Epidermal melanocyte (primary cell): ENCODE results near the gene MAGT1.
"Not testable (repeated sequence)": the region's sequence is repeated elsewhere in the genome, so short reads cannot be mapped to it uniquely, and the experiment has no call there.

ENCODE experiments used
- DNase-seq: peaks from one replicate; pipeline ENCODE4 v3.0.0; 2011; ENCODE audit warnings: low spot score; ENCODE audit not compliant: insufficient read length

The MAGT1 gene

DNA sequence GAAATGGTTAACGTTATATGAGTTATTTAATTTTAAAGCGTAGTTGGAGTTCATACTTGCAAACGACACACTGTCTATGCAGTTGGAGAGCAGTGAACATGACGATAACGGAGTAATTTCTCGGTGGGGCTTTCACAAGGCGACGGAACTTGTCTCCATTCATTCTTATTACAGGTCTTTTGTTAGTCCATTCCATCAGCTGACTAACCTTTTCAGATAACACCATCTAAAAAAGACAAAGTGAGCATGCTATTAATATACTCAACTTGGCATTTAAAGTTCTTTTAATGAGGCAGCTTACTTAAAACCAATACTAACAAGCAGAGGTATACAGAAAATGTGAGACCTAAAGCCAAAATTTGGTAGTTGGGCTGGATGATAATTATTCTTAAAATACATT lies 19.9 kb downstream of the MAGT1 start:
- no peak for DNase-seq

DNA sequence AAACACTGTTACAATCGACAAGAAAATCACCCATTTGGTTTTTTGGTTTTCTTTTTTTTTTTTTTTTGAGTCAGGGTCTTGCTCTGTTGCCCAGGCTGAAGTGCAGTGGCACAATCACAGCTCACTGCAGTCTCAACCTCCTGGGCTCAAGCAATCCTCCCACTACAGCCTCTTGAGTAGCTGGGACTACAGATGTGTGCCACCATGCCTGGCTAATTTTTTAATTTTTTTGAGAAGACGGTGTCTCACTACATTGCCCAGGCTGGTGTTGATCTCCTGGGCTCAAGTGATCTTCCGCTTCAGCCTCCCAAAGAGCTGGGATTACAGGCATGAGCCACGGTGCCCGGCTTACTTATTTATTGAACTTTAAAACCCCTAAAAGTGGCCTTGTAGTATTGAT lies 63.7 kb downstream of the MAGT1 start:
- not testable (repeated sequence) for DNase-seq

DNA sequence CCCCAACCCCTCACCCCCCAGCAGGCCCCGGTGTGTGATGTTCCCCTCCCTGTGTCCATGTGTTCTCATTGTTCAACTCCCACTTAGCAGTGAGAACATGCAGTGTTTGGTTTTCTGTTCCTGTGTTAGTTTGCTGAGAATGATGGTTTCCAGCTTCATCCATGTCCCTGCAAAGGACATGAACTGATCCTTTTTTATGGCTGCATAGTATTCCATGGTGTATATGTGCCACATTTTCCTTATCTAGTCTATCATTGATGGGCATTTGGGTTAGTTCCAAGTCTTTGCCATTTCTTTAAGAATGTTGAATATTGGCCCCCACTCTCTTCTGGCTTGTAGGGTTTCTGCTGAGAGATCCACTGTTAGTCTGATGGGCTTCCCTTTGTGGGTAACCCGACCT lies 73.2 kb downstream of the MAGT1 start:
- DNase-seq: not testable (repeated sequence)

DNA sequence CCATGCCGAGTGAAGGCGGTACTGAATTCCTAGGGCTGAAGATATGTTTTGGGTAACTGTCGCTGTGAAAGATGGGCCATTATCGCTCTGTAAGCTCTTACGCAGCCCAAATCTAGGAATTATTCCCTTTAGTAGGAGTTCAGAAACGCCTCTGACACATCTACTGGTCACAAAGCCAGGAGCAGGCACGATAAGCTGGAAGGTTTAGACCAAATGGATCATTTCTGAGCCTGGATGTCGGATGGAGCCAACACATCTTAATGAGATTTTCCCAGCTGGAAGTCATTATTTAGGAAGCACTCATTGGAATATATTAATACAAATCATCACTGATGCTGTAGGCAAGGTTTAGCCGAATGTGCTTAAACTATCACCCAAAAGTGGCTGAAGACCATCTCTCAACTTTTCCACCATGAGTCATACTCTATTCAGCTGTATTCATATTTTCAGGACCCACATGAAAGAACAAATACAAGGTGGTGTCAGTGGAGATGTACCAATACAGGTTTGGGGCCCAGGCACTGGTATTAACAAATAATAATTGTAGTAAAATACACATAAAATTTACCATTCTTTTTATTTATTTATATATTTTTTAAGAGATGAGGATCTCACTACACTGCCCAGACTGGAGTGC lies 75.0 kb downstream of the MAGT1 start:
- no peak for DNase-seq

DNA sequence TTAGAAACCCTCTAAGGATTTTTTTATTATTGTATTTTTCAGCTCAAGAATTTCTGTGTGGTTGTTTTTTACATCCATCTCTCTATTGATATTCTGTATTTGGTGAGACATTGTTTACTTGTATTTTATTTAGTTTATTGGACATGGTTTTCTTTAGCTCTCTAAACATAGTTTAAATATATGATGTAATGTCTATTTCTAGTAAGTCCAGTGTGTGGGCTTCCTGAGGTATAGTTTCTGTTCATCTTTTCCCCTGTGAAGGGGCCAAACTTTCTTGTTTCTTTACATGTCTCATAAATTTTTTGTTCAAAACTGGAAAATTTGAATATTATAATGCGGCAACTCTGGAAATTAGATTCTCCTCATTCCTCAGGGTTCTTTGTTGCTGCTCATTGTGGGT lies 81.0 kb downstream of the MAGT1 start:
- no peak for DNase-seq

DNA sequence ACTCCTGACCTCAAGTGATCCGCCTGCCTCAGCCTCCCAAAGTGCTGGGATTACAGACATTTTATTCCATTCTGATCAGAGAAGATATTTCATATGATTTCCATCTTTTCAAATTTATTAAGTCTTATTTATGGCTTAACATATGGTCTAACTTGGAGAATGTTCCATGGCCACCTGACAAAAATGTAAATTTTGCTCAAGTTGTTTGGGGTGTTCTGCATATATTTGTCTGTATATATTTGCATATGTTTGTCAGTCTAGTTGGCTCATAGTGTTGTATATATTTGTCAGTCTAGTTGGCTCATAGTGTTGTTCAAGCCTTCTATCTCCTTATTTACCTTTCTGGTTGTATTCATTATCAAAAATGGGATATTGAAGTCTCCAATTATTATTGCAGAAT lies 93.0 kb downstream of the MAGT1 start:
- DNase-seq: no peak

DNA sequence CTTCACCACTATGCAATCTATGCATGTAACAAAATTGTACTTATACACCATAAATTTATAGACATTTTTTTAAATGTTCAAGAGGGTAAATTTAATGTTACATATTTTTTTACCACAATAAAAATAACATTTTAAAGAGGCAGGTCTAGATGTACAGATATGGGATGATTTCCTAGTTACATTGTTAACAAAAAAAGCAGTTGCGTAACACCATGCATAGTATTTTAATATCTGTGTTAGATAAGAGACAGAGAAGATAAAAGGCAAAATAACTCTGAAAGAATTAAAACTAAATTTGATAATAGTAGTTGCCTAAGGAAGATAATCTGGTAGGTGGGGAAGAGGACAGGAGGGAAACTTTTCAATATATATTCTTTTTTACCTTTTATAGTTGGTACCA lies 100.1 kb downstream of the MAGT1 start:
- DNase-seq: no peak

DNA sequence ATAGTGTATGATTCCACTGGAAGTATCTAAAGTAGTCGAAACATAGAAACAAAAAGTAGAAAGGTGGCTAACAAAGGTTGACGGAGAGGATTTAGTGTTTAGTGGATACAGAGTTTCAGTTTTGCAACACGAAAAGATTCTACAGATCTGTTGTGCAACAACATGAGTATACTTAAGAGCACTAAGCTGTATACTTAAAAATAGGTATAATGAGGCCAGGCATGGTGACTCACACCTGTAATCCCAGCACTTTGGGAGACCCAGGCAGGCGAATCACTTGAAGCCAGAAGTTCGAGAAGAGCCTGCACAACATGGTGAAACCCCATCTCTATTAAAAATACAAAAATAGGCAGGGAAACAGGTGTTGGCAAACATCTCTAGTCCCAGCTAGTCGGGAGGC lies 101.3 kb downstream of the MAGT1 start:
- DNase-seq: no peak

DNA sequence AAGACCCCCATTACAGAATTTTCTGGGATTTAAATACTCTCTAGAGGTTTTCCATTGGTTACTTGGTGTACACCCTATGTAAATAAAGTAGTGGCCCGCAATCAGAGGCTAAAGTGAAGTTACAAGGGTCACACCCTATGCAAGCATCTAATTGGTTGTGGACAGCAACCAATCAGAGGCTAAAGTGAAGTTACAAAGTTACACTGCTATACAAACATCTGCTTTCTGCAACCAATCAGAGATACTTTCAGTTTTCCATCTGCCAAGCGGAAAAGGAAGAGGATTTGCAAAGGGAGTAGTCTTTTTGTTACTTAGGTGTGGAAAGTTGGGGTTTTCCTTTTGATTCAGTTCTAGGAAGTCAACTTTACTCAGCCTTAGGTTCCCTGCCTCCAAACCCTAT lies 107.2 kb downstream of the MAGT1 start:
- DNase-seq: no peak

DNA sequence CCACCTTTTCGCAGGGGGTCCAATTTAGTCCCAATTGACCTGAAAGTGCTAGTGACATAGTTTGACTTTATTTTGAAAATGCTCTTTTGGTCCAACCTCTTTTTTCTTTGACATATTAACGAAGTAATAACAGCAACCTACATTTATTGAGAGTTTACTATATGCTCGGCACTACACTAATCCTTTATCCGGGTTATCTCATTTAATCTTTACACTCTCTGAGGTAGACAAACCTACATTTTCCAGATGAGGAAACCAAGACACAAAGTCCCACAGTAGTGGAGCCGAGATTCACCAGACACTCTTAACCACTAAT lies 108.9 kb downstream of the MAGT1 start:
- no peak for DNase-seq

DNA sequence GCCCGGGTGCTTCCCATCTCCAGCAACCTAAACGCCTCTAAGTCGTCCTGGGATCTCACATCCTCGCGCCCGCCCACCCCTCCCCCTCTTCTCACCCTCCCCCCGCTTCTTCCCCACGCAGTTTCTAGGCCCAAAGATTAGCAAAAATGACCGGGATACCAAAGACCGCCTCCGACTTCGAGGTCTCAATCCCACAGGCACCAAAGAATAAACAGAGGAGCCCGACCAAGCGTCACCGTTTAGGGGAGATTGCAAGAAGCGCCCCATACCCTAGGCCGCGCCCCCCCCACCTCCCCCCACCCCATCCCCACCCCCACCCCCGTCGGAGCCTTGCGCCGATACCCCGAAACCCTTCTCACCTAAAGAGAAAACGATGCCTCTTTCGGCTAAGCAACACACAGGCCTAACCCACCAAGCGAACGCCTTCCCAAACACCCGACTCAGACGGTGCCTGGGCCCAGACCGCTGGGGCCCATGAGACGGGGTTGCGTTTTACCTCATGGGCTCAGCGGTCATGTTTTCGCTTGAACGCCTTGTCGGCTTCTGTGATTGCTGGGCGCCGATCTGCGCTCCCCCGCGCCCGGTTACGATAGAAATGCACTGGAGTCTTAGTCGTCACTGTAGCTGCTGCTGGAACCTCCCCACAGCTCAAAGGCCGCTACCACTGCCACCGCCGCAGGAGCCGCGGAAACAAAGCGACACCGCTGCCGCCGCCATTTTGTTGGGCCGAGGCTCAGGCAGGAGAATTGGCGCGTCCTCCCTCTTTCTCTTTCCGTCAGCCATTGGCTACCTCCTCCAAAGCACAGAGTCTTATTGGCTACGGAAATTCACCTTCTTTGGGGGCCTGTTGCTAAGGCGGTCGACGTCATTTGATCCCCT lies 109.5 kb downstream of the MAGT1 start, which contains the start of gene ATRX:
Gene ATRX (minus strand): TSS at position 731 of the 879 bp plus-strand sequence. CDS start 215 bp downstream, at position 516.
- DNase-seq: peak; percentile 72

DNA sequence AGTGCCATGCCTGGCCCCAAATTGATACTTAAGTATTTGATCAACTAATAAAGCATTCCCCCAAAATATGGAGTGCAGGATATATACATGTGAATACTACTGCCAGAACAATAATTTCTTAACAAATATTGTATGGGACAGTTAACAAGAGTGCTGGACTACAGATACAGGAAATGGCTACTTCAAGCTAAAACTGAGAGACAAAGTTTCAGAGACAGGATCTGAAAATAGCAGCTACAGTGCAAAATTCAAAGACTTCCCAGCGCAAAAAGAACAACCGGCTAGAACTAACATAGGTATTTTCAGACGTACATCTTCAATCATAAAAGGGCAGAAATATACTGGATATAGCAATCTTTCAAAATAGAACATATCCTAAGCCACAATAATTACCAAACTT lies 115.5 kb downstream of the MAGT1 start:
- DNase-seq: no peak

DNA sequence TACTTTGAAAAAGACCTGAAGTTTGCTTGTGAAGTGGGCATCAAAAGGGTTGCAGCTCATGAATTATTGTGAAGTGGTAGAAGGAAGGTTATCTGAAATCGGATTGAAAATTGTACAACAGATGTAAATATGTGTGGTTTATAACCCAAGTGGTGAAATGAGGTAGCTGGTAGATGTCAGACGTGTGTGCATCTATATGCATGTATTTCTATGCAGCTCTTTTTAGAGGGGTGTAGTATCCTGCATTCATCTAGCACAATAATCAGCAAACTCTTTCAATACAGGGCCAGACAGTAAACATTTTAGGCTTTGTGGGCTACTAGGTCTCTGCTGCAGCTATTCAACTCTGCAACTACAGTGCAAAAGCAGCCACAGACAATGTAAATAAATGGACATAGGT lies 118.6 kb downstream of the MAGT1 start:
- no peak for DNase-seq
